ENCODE results near the gene HASPIN.

HASPIN gene

DNA sequence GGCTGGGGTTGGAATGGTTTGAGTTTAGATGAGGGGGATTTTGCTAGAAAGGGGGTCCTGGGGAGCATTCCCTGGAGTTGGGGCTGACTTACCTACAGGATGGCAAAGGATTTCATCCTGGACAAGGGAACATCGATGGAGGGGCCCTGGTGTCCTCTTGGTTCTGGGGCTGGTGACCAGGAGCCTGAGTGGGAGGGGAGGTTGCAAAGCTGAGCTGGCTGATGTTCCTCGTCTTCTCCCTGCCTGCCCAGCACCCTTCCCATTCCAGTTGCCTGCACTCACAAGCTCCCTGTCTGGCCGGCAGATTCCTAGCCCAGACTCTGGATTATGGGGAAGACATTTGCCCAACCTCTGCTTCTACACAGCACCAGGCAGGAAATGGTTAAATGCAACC is 40.1 kb downstream of the HASPIN start:
- no peak for DNase-seq
- Histone ChIP-seq H2AK5ac (ENCODE audit: low read length) (no peak overlapping the region), H2BK12ac (ENCODE audit: low read length) (no peak overlapping the region), H3K4me3 (ENCODE audit: low read depth, low read length) (peak overlapping the region; percentile 18), H3K9me3 (ENCODE audit: insufficient read depth, low read depth, low read length) (peaks cover 9% of the 10 kb centered on the region), H4K8ac (ENCODE audit: low read depth, low read length) (no peak overlapping the region), H3K18ac (ENCODE audit: low read length) (no peak overlapping the region), H3K27ac (ENCODE audit: low read depth, low read length) (no peak overlapping the region), H3K9ac (ENCODE audit: low read length) (no peak overlapping the region), H3K4ac (ENCODE audit: low read depth, low read length) (no peak overlapping the region), H3K79me1 (ENCODE audit: low read length) (no peaks in the 10 kb centered on the region), H2AFZ (ENCODE audit: insufficient read depth, low read length, poor library complexity) (no peak overlapping the region), H3K79me2 (ENCODE audit: control insufficient read depth, insufficient read depth, low read length, poor library complexity) (no peaks in the 10 kb centered on the region), H2BK5ac (ENCODE audit: low read depth, low read length, poor library complexity) (no peak overlapping the region), H3K4me2 (ENCODE audit: low read length) (no peak overlapping the region), H2BK120ac (ENCODE audit: insufficient read depth, low read length, poor library complexity) (no peak overlapping the region), H3K23ac (ENCODE audit: low read length) (no peak overlapping the region), H4K91ac (ENCODE audit: low read depth, low read length) (no peak overlapping the region), H3K14ac (ENCODE audit: low read length) (no peak overlapping the region), H3K36me3 (ENCODE audit: control insufficient read depth in 1 of 2, insufficient read depth in 2 of 2, low read length in 2 of 2) (no peaks in the 10 kb centered on the region), H4K12ac (ENCODE audit: low read depth, low read length) (no peak overlapping the region), H3K27me3 (ENCODE audit: insufficient read depth, low read length) (no peaks in the 10 kb centered on the region), H3K4me1 (ENCODE audit: control insufficient read depth in 1 of 2, insufficient read depth in 2 of 2, low read length in 2 of 2) (no peaks in the 10 kb centered on the region)
- WGBS (ENCODE audit: extremely low coverage, insufficient coverage, insufficient read length): no CpG with 5 or more reads among the region's 3 CpGs

DNA sequence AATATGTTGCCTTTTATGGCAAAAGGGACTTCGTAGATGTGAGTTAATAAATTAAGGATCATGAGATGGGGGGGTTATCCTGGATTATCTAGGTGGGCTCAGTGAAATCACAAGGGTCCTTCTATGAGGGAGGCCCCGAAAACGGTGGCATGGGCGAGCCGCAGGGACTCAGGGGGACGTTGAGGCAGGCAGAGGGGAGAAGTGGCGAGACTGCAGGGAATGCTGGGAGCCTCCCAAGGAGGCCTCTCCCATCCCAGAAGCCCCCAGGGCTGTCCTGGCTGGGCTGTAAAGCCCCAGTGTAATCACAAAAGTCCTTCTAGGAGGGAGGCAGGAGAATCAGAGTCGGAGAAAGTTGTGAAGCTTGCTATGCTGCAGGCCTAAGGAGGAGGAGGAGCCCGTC is 42.3 kb downstream of the HASPIN start:
- no peak for DNase-seq
- Histone ChIP-seq H4K12ac (ENCODE audit: low read depth, low read length) (no peak overlapping the region), H3K4me2 (ENCODE audit: low read length) (no peak overlapping the region), H3K23ac (ENCODE audit: low read length) (no peak overlapping the region), H3K79me1 (ENCODE audit: low read length) (no peaks in the 10 kb centered on the region), H3K4me1 (ENCODE audit: control insufficient read depth in 1 of 2, insufficient read depth in 2 of 2, low read length in 2 of 2) (no peaks in the 10 kb centered on the region), H3K4ac (ENCODE audit: low read depth, low read length) (no peak overlapping the region), H4K91ac (ENCODE audit: low read depth, low read length) (no peak overlapping the region), H4K8ac (ENCODE audit: low read depth, low read length) (no peak overlapping the region), H3K9me3 (ENCODE audit: insufficient read depth, low read depth, low read length) (peaks cover 7% of the 10 kb centered on the region), H2BK12ac (ENCODE audit: low read length) (no peak overlapping the region), H2AK5ac (ENCODE audit: low read length) (no peak overlapping the region), H3K14ac (ENCODE audit: low read length) (no peak overlapping the region), H3K18ac (ENCODE audit: low read length) (no peak overlapping the region), H2BK5ac (ENCODE audit: low read depth, low read length, poor library complexity) (no peak overlapping the region), H3K79me2 (ENCODE audit: control insufficient read depth, insufficient read depth, low read length, poor library complexity) (no peaks in the 10 kb centered on the region), H2BK120ac (ENCODE audit: insufficient read depth, low read length, poor library complexity) (no peak overlapping the region), H3K4me3 (ENCODE audit: low read depth, low read length) (no peak overlapping the region), H3K9ac (ENCODE audit: low read length) (no peak overlapping the region), H3K27ac (ENCODE audit: low read depth, low read length) (no peak overlapping the region), H3K27me3 (ENCODE audit: insufficient read depth, low read length) (no peaks in the 10 kb centered on the region), H2AFZ (ENCODE audit: insufficient read depth, low read length, poor library complexity) (no peak overlapping the region), H3K36me3 (ENCODE audit: control insufficient read depth in 1 of 2, insufficient read depth in 2 of 2, low read length in 2 of 2) (no peaks in the 10 kb centered on the region)
- no CpG with 5 or more reads among the region's 9 CpGs for WGBS (ENCODE audit: extremely low coverage, insufficient coverage, insufficient read length)

DNA sequence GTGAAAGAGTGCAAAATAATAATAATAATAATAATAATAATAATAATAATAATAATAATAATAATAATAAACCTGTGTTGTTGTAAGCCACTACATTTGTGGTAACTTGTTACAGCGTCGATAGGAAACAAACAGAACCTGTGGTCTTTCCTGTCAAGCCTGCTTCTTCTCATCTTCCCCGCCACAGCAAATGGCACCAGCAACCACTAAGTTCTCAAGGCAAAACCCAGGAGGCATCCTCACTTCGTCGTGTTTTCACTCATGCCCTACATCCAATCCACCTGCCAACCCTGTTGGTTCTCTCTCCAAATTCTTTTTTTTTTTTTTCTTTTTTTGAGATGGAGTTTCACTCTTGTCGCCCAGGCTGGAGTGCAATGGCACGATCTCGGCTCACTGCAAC is 43.1 kb downstream of the HASPIN start:
- Histone ChIP-seq H3K9me3 (ENCODE audit: insufficient read depth, low read depth, low read length) (peaks cover 3% of the 10 kb centered on the region), H3K4me2 (ENCODE audit: low read length) (no peak overlapping the region), H3K4me3 (ENCODE audit: low read depth, low read length) (no peak overlapping the region), H4K91ac (ENCODE audit: low read depth, low read length) (no peak overlapping the region), H3K27me3 (ENCODE audit: insufficient read depth, low read length) (no peaks in the 10 kb centered on the region), H3K9ac (ENCODE audit: low read length) (no peak overlapping the region), H3K36me3 (ENCODE audit: control insufficient read depth in 1 of 2, insufficient read depth in 2 of 2, low read length in 2 of 2) (no peaks in the 10 kb centered on the region), H2AFZ (ENCODE audit: insufficient read depth, low read length, poor library complexity) (no peak overlapping the region), H3K79me2 (ENCODE audit: control insufficient read depth, insufficient read depth, low read length, poor library complexity) (no peaks in the 10 kb centered on the region), H2BK5ac (ENCODE audit: low read depth, low read length, poor library complexity) (no peak overlapping the region), H3K14ac (ENCODE audit: low read length) (no peak overlapping the region), H4K12ac (ENCODE audit: low read depth, low read length) (no peak overlapping the region), H2AK5ac (ENCODE audit: low read length) (no peak overlapping the region), H4K8ac (ENCODE audit: low read depth, low read length) (no peak overlapping the region), H3K4ac (ENCODE audit: low read depth, low read length) (no peak overlapping the region), H3K23ac (ENCODE audit: low read length) (no peak overlapping the region), H2BK12ac (ENCODE audit: low read length) (no peak overlapping the region), H2BK120ac (ENCODE audit: insufficient read depth, low read length, poor library complexity) (no peak overlapping the region), H3K79me1 (ENCODE audit: low read length) (no peaks in the 10 kb centered on the region), H3K4me1 (ENCODE audit: control insufficient read depth in 1 of 2, insufficient read depth in 2 of 2, low read length in 2 of 2) (no peaks in the 10 kb centered on the region), H3K18ac (ENCODE audit: low read length) (no peak overlapping the region), H3K27ac (ENCODE audit: low read depth, low read length) (no peak overlapping the region)
- no CpG with 5 or more reads among the region's 8 CpGs for WGBS (ENCODE audit: extremely low coverage, insufficient coverage, insufficient read length)
- DNase-seq: no peak

DNA sequence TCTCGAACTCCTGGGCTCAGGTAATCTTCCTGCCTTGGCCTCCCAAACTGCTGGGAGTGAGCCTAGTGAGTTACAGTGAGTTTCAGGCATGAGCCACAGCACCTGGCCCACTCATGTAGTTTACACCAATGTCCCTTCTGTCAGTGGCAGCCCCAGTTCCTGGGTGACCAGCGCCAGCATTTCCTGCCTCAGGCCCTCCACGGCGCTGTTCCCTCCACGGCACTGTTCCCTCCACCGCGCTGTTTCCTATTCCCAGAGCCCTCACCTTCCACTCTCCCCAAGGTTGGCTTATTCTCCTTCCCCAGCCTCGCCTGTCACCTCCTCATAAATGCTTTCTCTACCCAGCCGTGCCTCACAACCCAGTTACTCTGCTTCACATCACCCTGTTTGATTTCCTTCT is 44.6 kb downstream of the HASPIN start:
- WGBS (ENCODE audit: extremely low coverage, insufficient coverage, insufficient read length): no CpG with 5 or more reads among the region's 9 CpGs
- H2BK12ac ChIP-seq (ENCODE audit: low read length): no peak overlapping the region
- H3K4me3 ChIP-seq (ENCODE audit: low read depth, low read length): no peak overlapping the region

More for the DNA sequence above, 44.6 kb downstream of the HASPIN start:
- no peak overlapping the region for H3K23ac ChIP-seq (ENCODE audit: low read length)
- no peaks in the 10 kb centered on the region for H3K79me1 ChIP-seq (ENCODE audit: low read length)
- no peak overlapping the region for H2AK5ac ChIP-seq (ENCODE audit: low read length)
- no peak overlapping the region for H4K91ac ChIP-seq (ENCODE audit: low read depth, low read length)
- peaks cover 2% of the 10 kb centered on the region for H3K9me3 ChIP-seq (ENCODE audit: insufficient read depth, low read depth, low read length)
- no peak overlapping the region for H2BK5ac ChIP-seq (ENCODE audit: low read depth, low read length, poor library complexity)
- H4K12ac ChIP-seq (ENCODE audit: low read depth, low read length): no peak overlapping the region
- H3K36me3 ChIP-seq (ENCODE audit: control insufficient read depth in 1 of 2, insufficient read depth in 2 of 2, low read length in 2 of 2): no peaks in the 10 kb centered on the region
- H2BK120ac ChIP-seq (ENCODE audit: insufficient read depth, low read length, poor library complexity): no peak overlapping the region
- no peak overlapping the region for H3K14ac ChIP-seq (ENCODE audit: low read length)
- H3K27ac ChIP-seq (ENCODE audit: low read depth, low read length): no peak overlapping the region
- H3K18ac ChIP-seq (ENCODE audit: low read length): no peak overlapping the region
- H3K9ac ChIP-seq (ENCODE audit: low read length): no peak overlapping the region
- H2AFZ ChIP-seq (ENCODE audit: insufficient read depth, low read length, poor library complexity): no peak overlapping the region
- no peak overlapping the region for H4K8ac ChIP-seq (ENCODE audit: low read depth, low read length)
- no peaks in the 10 kb centered on the region for H3K4me1 ChIP-seq (ENCODE audit: control insufficient read depth in 1 of 2, insufficient read depth in 2 of 2, low read length in 2 of 2)
- DNase-seq: no peak
- H3K4me2 ChIP-seq (ENCODE audit: low read length): no peak overlapping the region
- no peaks in the 10 kb centered on the region for H3K27me3 ChIP-seq (ENCODE audit: insufficient read depth, low read length)
- no peaks in the 10 kb centered on the region for H3K79me2 ChIP-seq (ENCODE audit: control insufficient read depth, insufficient read depth, low read length, poor library complexity)
- H3K4ac ChIP-seq (ENCODE audit: low read depth, low read length): no peak overlapping the region

Measured in trophoblast cell (in vitro differentiated cells and primary cell).